ENCODE data around the gene GLIS1. TPM values are rescaled to one million over a fixed set of nuclear protein-coding genes. Genes with fewer than 3 reads are reported as not detected.

GLIS1 gene
- total RNA-seq, 1 donor from 2014 or later: not detected

DNA sequence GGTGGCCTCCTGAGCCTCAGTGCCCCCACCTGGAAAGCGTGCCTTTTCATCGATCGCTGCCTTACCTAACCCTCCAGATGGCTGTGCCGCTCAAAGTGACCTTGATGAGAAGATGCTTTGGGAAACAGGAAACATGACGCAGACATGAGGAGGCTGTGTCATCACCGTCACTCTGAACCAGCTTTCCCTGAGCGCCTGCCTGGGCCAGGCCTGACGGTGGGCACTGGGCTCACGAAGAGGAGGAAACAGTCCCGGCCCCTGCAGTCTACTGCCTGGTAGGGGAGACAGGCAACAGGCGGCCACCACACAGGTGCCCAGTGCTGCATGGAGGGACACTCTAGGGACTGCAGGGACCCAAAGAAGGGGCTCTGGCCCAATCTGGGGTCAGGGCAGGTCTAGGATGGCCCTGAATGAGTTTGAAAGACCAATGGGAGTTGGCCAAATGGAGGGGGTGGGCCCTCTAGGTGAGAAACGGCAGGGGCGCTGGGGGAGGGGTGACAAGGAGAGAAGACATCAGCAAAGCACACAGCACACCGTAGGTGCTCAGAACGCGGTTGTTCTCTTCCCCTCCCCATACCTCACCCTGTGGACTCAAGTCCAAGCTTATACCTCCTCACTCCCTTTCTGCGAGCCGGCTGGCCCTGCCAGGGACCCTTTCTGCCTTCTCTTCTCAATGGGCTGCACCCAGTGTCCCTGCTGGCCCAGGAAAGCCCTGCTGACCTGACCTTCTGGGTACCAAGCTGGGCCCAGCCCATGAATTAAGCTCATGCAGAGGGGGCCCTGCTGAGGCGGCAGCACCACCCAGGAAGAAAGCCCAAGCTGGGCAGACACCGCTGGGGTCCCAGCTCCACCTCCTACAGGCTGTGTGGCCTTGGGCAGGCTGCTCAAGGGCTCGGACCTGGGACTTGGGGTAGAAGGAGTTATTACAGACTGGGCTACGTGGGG is 44.9 kb downstream of the GLIS1 start:
- DNase-seq (ENCODE audit: low read depth in 2 of 2): peak; percentile 44 to 59

GRCh38 chr1:53693339-53693738 is 45.6 kb downstream of the GLIS1 start:
- DNase-seq (ENCODE audit: low read depth in 2 of 2): peak in 1 of 2 donors; percentile 22

GRCh38 chr1:53691326-53691725 is 47.6 kb downstream of the GLIS1 start:
- DNase-seq (ENCODE audit: low read depth in 2 of 2): no peak

- DNase-seq (ENCODE audit: low read depth in 2 of 2): no peak
Observed at GRCh38 chr1:53690411-53690810, 48.6 kb downstream of the GLIS1 start.

DNA sequence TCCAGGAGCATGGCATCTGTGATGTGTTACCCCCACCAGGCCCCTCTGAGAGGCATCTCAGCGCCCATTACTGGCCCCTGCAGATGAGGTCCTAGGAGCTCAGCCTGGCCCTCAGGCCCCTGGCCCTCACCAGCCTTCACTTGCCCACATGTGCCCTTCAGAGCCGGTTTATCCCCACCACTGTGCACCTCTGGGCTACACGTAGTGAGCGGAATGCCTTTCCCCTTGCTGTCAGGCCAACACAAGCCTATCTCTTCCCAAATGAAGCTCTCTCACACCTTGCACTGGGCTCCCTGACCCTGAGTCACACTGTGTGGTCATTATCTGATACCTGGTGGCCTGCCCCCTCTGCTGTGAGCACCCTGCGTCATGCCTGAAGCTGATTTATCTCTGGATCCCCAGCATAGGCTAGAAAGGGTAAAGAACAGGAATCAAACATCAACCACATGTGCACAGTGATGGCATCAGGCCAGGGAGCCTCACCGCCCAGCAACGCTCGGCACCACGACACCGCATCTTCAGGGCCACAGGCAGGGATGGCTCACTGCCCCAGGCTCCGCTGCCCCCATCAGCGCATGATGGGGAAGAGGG is 49.1 kb downstream of the GLIS1 start:
- DNase-seq (ENCODE audit: low read depth in 2 of 2): no peak

- no peak for DNase-seq (ENCODE audit: low read depth in 2 of 2)
Observed at GRCh38 chr1:53689223-53689622, 49.7 kb downstream of the GLIS1 start.

DNA sequence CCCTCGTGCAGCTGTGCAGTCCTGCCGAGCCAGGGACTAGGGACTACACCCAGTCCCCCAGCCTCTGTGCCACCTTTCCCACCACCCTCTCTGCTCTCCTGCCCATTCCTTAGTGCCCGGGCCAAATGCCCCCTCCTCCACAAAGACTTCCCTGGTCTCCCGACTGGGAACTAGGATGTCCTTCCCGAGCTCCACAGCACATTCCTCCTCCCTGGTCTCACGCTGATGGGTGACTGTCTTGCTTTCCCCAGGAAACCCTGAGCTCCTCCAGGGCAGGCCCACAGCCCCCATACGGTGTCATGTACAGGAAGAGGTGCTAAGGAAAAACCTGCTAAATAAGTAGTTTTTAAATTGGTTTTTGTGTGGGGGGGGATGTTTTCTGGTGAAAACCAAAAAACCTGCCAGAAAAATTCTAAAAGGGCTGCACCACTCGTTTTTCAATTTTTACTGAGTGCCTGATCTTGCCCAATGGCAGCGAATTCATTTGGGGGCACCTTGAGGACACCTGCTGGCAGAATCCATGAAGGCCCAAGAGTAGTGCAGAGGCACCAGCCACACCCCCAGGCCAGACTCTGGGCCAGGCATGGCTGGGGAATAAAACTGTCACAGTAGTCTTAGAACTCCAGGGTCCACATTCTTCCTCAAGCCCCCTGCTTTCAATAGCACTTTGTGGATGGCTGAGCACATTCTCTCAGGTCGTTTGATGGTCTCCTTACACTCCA is 50.4 kb downstream of the GLIS1 start:
- DNase-seq (ENCODE audit: low read depth in 2 of 2): no peak

GRCh38 chr1:53687901-53688300 is 51.1 kb downstream of the GLIS1 start:
- DNase-seq (ENCODE audit: low read depth in 2 of 2): no peak

DNA sequence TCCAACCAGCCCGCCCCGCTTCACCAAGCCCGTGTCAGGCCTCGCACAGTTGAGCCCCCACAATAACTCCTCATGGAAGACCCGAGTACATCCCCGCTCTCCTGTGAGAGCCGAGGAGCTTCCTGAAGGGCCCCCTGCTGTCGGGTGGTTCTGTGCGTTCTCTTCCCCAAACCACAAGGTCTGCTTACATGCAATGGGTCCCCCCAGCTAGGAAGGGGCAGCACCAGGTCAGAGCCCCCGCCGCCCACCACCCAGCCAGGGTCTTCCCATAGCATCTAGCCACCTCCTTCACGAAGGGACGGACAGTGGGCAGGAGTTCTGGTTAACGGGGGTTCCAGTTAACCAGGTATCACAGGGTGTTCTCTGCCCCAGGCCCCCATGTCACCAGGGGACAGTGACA is 51.5 kb downstream of the GLIS1 start:
- no peak for DNase-seq (ENCODE audit: low read depth in 2 of 2)

GRCh38 chr1:53686965-53687267 is 52.0 kb downstream of the GLIS1 start:
- no peak for DNase-seq (ENCODE audit: low read depth in 2 of 2)

DNA sequence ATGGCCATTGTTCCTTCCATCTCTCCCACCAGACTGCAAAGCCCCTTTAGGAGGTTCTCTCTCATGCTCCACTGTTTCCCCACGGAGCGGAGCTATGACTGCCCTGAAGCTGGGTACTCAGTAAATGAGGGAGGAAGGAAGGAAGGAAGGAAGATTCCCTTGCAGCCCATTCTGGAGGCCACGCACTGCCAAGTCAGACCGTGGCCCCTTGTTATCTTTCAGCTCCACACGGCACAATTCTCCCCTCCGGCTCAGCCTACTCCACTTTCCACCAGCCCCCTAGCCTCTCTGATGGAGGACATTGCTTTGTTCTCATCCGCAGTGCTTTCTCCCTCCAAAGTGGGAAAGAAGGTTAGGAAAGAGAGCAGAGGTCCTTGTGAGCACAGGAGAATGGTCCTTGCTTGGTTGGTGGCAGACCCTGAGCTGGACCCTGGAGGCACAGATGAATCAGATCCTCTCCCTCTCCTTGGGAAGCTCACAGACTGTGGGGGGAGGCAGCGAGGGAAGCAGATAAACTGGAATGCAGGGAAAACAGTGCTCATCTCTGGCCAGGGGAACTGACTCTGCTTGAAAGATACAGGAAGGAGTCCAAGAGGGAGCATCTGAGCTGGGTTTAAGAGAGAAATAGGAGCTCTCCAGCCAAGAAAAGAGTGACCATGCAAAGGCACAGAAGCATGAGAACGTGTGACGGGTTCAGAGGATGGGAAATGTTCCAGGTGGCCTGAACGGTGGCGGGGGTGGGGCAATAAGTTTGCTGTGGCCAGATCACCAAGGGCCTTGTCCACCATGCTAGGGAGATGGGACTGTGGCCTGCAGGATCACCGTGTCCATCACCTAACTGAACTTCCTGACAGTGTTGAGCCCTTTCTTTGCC is 52.6 kb downstream of the GLIS1 start:
- peak in 1 of 2 donors; percentile 58 for DNase-seq (ENCODE audit: low read depth in 2 of 2)

DNA sequence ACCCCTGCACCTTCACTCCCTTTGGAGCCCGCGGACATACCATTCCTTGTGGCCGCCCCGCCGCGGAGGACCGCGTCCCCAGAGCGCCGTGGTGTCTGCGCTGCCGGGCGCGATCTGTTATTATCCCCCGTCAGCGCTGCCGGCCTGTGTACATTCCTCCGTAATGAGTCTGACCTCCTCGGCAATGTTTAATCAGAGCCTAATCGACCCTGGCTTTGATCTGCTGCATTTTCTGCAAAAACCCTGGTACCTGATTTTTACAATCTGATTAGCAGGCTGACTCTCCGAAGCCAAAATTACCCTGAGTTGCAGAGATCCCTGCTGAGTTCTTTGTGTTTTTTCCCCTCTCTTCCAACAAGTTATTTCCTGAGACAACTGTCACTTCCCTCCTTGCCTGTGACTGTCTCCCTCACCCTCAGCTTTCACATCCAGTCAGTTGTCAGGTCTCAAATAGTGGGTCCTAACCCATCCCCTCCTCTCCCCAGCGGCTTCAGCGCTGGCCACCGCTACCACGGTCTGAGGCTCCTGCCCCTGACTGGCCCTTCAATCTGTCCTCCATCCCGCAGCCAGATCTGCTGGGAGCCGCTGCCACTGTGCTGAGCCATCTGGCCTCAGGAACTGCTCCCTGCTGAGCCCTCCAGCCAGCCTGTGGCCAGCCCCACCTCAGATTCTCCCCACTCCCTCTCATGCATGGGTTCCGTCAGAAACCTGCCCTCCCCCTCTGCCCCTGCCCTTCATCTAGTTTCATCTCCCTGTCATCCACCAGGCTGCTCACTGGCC is 53.5 kb downstream of the GLIS1 start:
- DNase-seq (ENCODE audit: low read depth in 2 of 2): peak in 1 of 2 donors; percentile 41

DNA sequence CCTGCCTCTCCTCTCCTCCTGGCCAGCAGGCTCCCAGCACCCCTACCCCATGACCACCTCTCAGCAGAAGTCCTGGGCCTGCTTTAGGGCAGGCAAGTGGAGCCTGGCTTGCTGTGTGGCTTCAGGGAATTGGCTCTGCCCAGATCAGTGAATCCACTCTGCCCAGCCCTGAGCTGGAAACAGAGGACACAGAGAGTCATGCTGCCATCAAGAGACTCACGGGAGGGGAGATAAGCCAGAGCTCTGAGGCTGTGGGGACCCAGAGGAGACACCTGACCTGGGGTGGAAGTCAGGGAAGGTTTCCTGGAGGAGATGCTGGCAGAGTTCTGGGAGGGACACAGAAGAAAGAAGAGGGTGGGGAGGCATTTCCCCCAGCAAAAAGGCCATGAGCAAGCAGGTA is 54.2 kb downstream of the GLIS1 start:
- no peak for DNase-seq (ENCODE audit: low read depth in 2 of 2)

- DNase-seq (ENCODE audit: low read depth in 2 of 2): peak in 1 of 2 donors; percentile 32
Observed at GRCh38 chr1:53683986-53684740, 54.8 kb downstream of the GLIS1 start.

DNA sequence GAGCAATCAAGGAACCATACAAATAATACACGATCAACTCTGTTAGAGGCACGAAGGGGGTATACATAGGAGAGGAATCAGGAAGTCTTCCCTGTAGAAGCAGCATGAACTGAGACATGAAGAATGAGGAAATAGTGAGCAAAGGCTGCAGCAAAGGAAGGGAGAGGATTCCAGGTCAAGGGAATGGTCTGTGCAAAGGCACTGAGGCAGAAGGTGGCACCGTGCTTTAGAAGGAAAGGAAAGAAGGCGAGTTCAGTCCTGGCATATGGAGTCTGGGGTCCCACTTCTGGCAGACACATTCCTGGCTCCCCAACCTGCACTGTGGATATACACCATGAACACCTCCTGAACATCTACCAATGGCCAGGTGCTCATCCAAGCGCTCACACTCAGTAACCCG is 56.1 kb downstream of the GLIS1 start:
- DNase-seq (ENCODE audit: low read depth in 2 of 2): no peak

GRCh38 chr1:53681977-53682685 is 56.8 kb downstream of the GLIS1 start:
- peak; percentile 42 to 88 for DNase-seq (ENCODE audit: low read depth in 2 of 2)

GRCh38 chr1:53681351-53681976 is 57.5 kb downstream of the GLIS1 start:
- DNase-seq (ENCODE audit: low read depth in 2 of 2): no peak

DNA sequence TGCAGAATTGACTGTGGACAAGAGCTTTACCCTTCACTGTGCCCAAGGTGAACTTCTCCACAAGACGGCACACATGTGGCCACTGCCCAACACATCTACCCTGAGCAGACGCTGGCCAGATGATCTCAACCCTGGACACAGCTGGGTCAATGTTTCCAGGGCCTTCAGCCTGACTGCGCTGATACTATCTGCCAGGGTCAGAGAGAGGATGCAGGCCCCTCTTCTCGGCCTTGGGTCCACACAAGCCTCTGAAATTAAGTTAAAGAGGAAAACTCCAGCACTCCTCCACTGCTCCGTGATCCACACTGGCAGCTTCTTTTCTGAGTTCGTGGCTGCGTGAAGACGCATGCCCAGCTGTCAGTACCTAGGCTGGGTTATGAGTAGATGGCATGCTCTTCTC is 58.1 kb downstream of the GLIS1 start:
- no peak for DNase-seq (ENCODE audit: low read depth in 2 of 2)
